ENCODE data around the gene KAT14.
"Not testable (repeated sequence)": the region's sequence is repeated elsewhere in the genome, so short reads cannot be mapped to it uniquely, and the experiment has no call there.

The KAT14 gene

GRCh38 chr20:18224968-18225568, 87.4 kb downstream of the KAT14 start:
- DNase-seq (ENCODE audit: low spot score): no peak

- DNase-seq (ENCODE audit: low spot score): no peak
Observed at GRCh38 chr20:18225632-18226031, 88.0 kb downstream of the KAT14 start.

- DNase-seq (ENCODE audit: low spot score): not testable (repeated sequence)
Observed at GRCh38 chr20:18226741-18227140, 89.1 kb downstream of the KAT14 start.

- DNase-seq (ENCODE audit: low spot score): no peak
Observed at GRCh38 chr20:18233408-18233943, 95.8 kb downstream of the KAT14 start.
